H9 (cell line): ENCODE measurements around the gene VRK2. TPM values are rescaled to one million over a fixed set of nuclear protein-coding genes. Genes with fewer than 3 reads are reported as not detected.

Experiments used
- DNase-seq: peaks from one replicate; pipeline ENCODE4 v3.0.0-alpha.2; 2017
- H2AFZ ChIP-seq: one replicate; pipeline ENCODE4 v1.6.1; 2013; ENCODE audit warnings: mild to moderate bottlenecking, low read length, control low read depth, moderate library complexity
- H2AK5ac ChIP-seq: 2 replicates; pipeline ENCODE4 v1.6.1; 2013; ENCODE audit warnings: low read length, control low read depth, mixed read lengths; ENCODE audit not compliant: insufficient read length
- H2BK120ac ChIP-seq: one replicate; pipeline ENCODE4 v1.6.1; 2013; ENCODE audit warnings: low read depth, mild to moderate bottlenecking, low read length, control low read depth, inconsistent platforms; ENCODE audit not compliant: poor library complexity, severe bottlenecking
- H2BK12ac ChIP-seq: 2 replicates; pipeline ENCODE4 v1.6.1; 2013; ENCODE audit warnings: low read length, control low read depth, mixed read lengths, low read depth; ENCODE audit not compliant: insufficient read length
- H2BK15ac ChIP-seq: 2 replicates; pipeline ENCODE4 v1.6.1; 2013; ENCODE audit warnings: low read depth, low read length, control low read depth
- H2BK20ac ChIP-seq: one replicate; pipeline ENCODE4 v1.6.1; 2013; ENCODE audit warnings: low read depth, mild to moderate bottlenecking, low read length, control low read depth, inconsistent platforms; ENCODE audit not compliant: poor library complexity, severe bottlenecking
- H2BK5ac ChIP-seq: 2 replicates; pipeline ENCODE4 v1.6.1; 2013; ENCODE audit warnings: low read length, control low read depth, mixed read lengths; ENCODE audit not compliant: insufficient read length
- H3K14ac ChIP-seq: 2 replicates; pipeline ENCODE4 v1.6.1; 2013; ENCODE audit warnings: low read length, control low read depth; ENCODE audit not compliant: insufficient read depth
- H3K18ac ChIP-seq: 2 replicates; pipeline ENCODE4 v1.6.1; 2013; ENCODE audit warnings: low read depth, mild to moderate bottlenecking, mixed read lengths, low read length, control low read depth; ENCODE audit not compliant: insufficient read length
- H3K23ac ChIP-seq: 2 replicates; pipeline ENCODE4 v1.6.1; 2013; ENCODE audit warnings: low read length, control low read depth, mixed read lengths, low read depth; ENCODE audit not compliant: insufficient read length
- H3K23me2 ChIP-seq: 2 replicates; pipeline ENCODE4 v1.6.1; 2013; ENCODE audit warnings: low read depth, mild to moderate bottlenecking, mixed read lengths, low read length, control low read depth; ENCODE audit not compliant: insufficient read length, poor library complexity, severe bottlenecking
- H3K27ac ChIP-seq: 2 replicates; pipeline ENCODE4 v1.5.1; 2013; ENCODE audit warnings: low read length, control low read depth, mixed read lengths, low read depth; ENCODE audit not compliant: insufficient read length
- H3K27me3 ChIP-seq: 2 replicates; pipeline ENCODE4 v1.6.1; 2013; ENCODE audit warnings: low read length, control low read depth, inconsistent platforms; ENCODE audit not compliant: insufficient read depth
- H3K4ac ChIP-seq: 2 replicates; pipeline ENCODE4 v1.6.1; 2013; ENCODE audit warnings: low read depth, mild to moderate bottlenecking, control low read depth, inconsistent platforms, low read length, moderate library complexity
- H3K4me1 ChIP-seq: 2 replicates; pipeline ENCODE4 v1.6.1; 2013; ENCODE audit warnings: low read length, control low read depth, inconsistent platforms; ENCODE audit not compliant: insufficient read depth
- H3K4me2 ChIP-seq: 2 replicates; pipeline ENCODE4 v1.6.1; 2013; ENCODE audit warnings: low read length, control low read depth, mixed read lengths; ENCODE audit not compliant: insufficient read length, insufficient read depth
- H3K56ac ChIP-seq: 2 replicates; pipeline ENCODE4 v1.6.1; 2013; ENCODE audit warnings: low read depth, mild to moderate bottlenecking, mixed read lengths, low read length, control low read depth; ENCODE audit not compliant: insufficient read length
- H3K79me1 ChIP-seq: 2 replicates; pipeline ENCODE4 v1.6.1; 2013; ENCODE audit warnings: low read depth, mild to moderate bottlenecking, moderate library complexity, low read length, control low read depth, inconsistent platforms; ENCODE audit not compliant: insufficient read depth, poor library complexity, severe bottlenecking
- H3K79me2 ChIP-seq: 2 replicates; pipeline ENCODE4 v1.6.1; 2013; ENCODE audit warnings: low read length, control low read depth, inconsistent platforms; ENCODE audit not compliant: insufficient read depth
- H3K9ac ChIP-seq: 2 replicates; pipeline ENCODE4 v1.6.1; 2013; ENCODE audit warnings: low read length, control low read depth, mixed read lengths; ENCODE audit not compliant: insufficient read length; ENCODE audit errors: extremely low read depth
- H3K9me3 ChIP-seq: one replicate; pipeline ENCODE4 v1.6.1; 2013; ENCODE audit warnings: low read depth, low read length, inconsistent platforms; ENCODE audit not compliant: control insufficient read depth
- H3T11ph ChIP-seq: one replicate; pipeline ENCODE4 v1.6.1; 2013; ENCODE audit warnings: mild to moderate bottlenecking, low read length, control low read depth, inconsistent platforms
- H4K20me1 ChIP-seq: one replicate; pipeline ENCODE4 v1.6.1; 2013; ENCODE audit not compliant: control insufficient read depth, insufficient read length, insufficient read depth
- H4K5ac ChIP-seq: 2 replicates; pipeline ENCODE4 v1.6.1; 2013; ENCODE audit warnings: low read depth, mild to moderate bottlenecking, mixed read lengths, low read length, control low read depth; ENCODE audit not compliant: insufficient read length
- H4K8ac ChIP-seq: replicated peaks from 2 replicates; pipeline ENCODE4 v1.6.1; 2013; ENCODE audit warnings: low read length, control low read depth, mixed read lengths, low read depth; ENCODE audit not compliant: insufficient read length
- H4K91ac ChIP-seq: 2 replicates; pipeline ENCODE4 v1.6.1; 2013; ENCODE audit warnings: low read depth, mild to moderate bottlenecking, moderate library complexity, mixed read lengths, low read length, control low read depth; ENCODE audit not compliant: insufficient read length
- H3K27ac Mint-ChIP-seq, 3 experiments: 2 replicates in 2 of 3; 3 replicates in 1 of 3; pipeline ENCODE4 v1.8.0; 2020 to 2021; ENCODE audit warnings: mixed read lengths in 3 of 3, mild to moderate bottlenecking in 1 of 3, moderate library complexity in 1 of 3
- H3K27me3 Mint-ChIP-seq: 2 replicates; pipeline ENCODE4 v1.8.0; 2021; ENCODE audit warnings: low read depth, mild to moderate bottlenecking, moderate library complexity, mixed read lengths
- H3K36me3 Mint-ChIP-seq, 3 experiments: 2 replicates in 2 of 3; 3 replicates in 1 of 3; pipeline ENCODE4 v1.8.0; 2020 to 2021; ENCODE audit warnings: low read depth in 3 of 3, mixed read lengths in 3 of 3; ENCODE audit not compliant: insufficient read depth in 1 of 3
- H3K4me1 Mint-ChIP-seq, 2 experiments: 2 replicates each; pipeline ENCODE4 v1.8.0; 2020; ENCODE audit warnings: mixed read lengths in 2 of 2
- H3K4me3 Mint-ChIP-seq, 2 experiments: 2 replicates in 1 of 2; 3 replicates in 1 of 2; pipeline ENCODE4 v1.8.0; 2020 to 2021; ENCODE audit warnings: mild to moderate bottlenecking in 2 of 2, mixed read lengths in 2 of 2, moderate library complexity in 1 of 2
- H3K9me3 Mint-ChIP-seq, 2 experiments: 2 replicates in 1 of 2; 3 replicates in 1 of 2; pipeline ENCODE4 v1.8.0; 2020; ENCODE audit warnings: mild to moderate bottlenecking in 2 of 2, mixed read lengths in 2 of 2, moderate library complexity in 1 of 2
- CTCF ChIP-seq: fragments of 200-600 bp; sonication (generic); conservative IDR thresholded peaks from 3 replicates; pipeline ENCODE4 v1.8.0; 2021; ENCODE audit warnings: antibody characterized with exemption, mild to moderate bottlenecking
- WGBS: extraction: QIAGEN DNeasy Blood & Tissue Kit; methylation state at CpG from one replicate; pipeline ENCODE4 v1.1.7; 2013; ENCODE audit warnings: missing lambda C conversion rate, low lambda C conversion rate, mixed read lengths; ENCODE audit not compliant: insufficient read length; ENCODE audit errors: extremely low coverage; 5-methylcytosine and 5-hydroxymethylcytosine counted together
- total RNA-seq: library from RNA; stranded (reverse); gene quantifications from 2 replicates; pipeline ENCODE4 v1.2.1, GENCODE V29; 2021

The VRK2 gene
- total RNA-seq, 1 experiment from 2014 or later, result 23.8 TPM

GRCh38 chr2:58158481-58158880 lies 111.9 kb downstream of the VRK2 start:
- Histone ChIP-seq H3K4ac (no peak overlapping the region), H3K4me1 (no peaks in the 10 kb centered on the region), H2BK5ac (no peak overlapping the region), H3K79me2 (no peaks in the 10 kb centered on the region), H2AFZ (no peak overlapping the region), H3T11ph (no peak overlapping the region), H3K56ac (no peak overlapping the region), H3K23me2 (no peaks in the 10 kb centered on the region), H3K27me3 (no peaks in the 10 kb centered on the region), H2AK5ac (no peak overlapping the region), H2BK20ac (no peak overlapping the region), H2BK15ac (no peak overlapping the region), H4K20me1 (no peaks in the 10 kb centered on the region), H4K8ac (no peak overlapping the region), H3K23ac (no peak overlapping the region), H3K9ac (no peak overlapping the region), H3K4me2 (no peak overlapping the region), H3K79me1 (no peaks in the 10 kb centered on the region), H3K27ac (no peak overlapping the region), H3K14ac (no peak overlapping the region), H3K9me3 (no peaks in the 10 kb centered on the region), H4K91ac (no peak overlapping the region), H3K18ac (no peak overlapping the region), H2BK120ac (no peak overlapping the region), H4K5ac (no peak overlapping the region), H2BK12ac (no peak overlapping the region)
- Mint-ChIP-seq H3K27ac (no peak overlapping the region), H3K4me3 (no peak overlapping the region), H3K9me3 (no peaks in the 10 kb centered on the region), H3K36me3 (peaks cover 3 to 48% (median 27%) of the 10 kb centered on the region in 3 experiments; a peak in 6 of 7 replicates), H3K4me1 (peaks cover 6 to 7% of the 10 kb centered on the region in 2 experiments), H3K27me3 (no peaks in the 10 kb centered on the region)
- no CpG with 5 or more reads among the region's 4 CpGs for WGBS
- no peak for TF ChIP-seq CTCF
- no peak for DNase-seq
